T-helper 2 cell treated with Interferon-gamma antibody and Interleukin-4, amounts not matched to agents 5 μg/mL and 100 μg/mL, for 36 hours (primary cell): ENCODE measurements around the gene MCOLN3.

Experiments
- DNase-seq: peaks from one replicate; pipeline ENCODE4 v3.0.0; 2021; ENCODE audit warnings: low spot score
- H3K27ac Mint-ChIP-seq: one replicate; pipeline ENCODE4 v1.8.0; 2021; ENCODE audit warnings: mild to moderate bottlenecking, mixed read lengths
- H3K27me3 Mint-ChIP-seq: one replicate; pipeline ENCODE4 v1.8.0; 2021; ENCODE audit warnings: low read depth, mixed read lengths
- H3K36me3 Mint-ChIP-seq: one replicate; pipeline ENCODE4 v1.8.0; 2021; ENCODE audit warnings: low read depth, mixed read lengths
- H3K4me1 Mint-ChIP-seq: one replicate; pipeline ENCODE4 v1.8.0; 2021; ENCODE audit warnings: low read depth, mixed read lengths
- H3K4me3 Mint-ChIP-seq: one replicate; pipeline ENCODE4 v1.8.0; 2022; ENCODE audit warnings: mild to moderate bottlenecking, moderate library complexity, mixed read lengths
- H3K9me3 Mint-ChIP-seq: one replicate; pipeline ENCODE4 v1.8.0; 2021; ENCODE audit warnings: mixed read lengths

The MCOLN3 gene

GRCh38 chr1:85062425-85063026, 14.2 kb upstream of the MCOLN3 start:
- DNase-seq: no peak
- Mint-ChIP-seq H3K27ac (no peak overlapping the region), H3K9me3 (no peaks in the 10 kb centered on the region), H3K36me3 (no peaks in the 10 kb centered on the region), H3K4me3 (peak overlapping the region; percentile 91), H3K27me3 (peaks cover 33% of the 10 kb centered on the region), H3K4me1 (peaks cover 22% of the 10 kb centered on the region)

DNA sequence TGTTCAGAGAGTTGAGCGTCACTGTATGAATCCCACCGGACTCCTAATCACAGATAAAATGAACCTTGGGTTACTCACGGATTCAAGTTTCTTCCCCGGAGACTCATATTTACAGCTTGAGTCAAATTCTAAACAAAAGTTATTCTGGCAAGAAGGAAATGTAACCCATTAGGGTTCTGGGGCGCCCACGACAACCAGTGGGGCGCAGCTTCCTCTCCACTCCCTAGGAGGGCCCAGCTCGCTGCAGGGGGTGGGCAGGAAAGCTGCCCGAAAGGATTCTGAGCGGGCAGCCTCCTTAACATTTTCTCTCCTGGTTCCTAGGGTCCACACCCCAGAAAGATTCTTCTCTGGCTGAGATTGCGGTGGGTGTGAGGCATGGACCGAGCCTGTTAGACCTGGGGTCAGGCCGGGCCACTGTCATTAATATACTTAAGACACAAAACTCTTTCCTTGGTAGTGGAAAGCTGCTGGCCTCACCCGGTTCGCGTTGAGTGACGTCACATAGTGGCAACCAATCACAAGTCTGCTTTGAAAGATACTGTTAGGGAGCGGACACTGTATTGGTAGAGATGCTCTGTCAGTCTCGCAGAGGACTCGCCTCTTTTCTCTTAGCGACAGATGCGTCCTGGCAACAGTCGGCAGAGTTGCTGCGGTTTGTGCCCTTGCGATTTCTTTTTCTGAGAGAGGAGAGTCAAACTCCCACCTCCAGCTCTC, 13.6 kb upstream of the MCOLN3 start:
- DNase-seq: peak; percentile 86
- H3K36me3 Mint-ChIP-seq: no peaks in the 10 kb centered on the region
- H3K4me1 Mint-ChIP-seq: peaks cover 22% of the 10 kb centered on the region
- peak overlapping the region; percentile 91 for H3K4me3 Mint-ChIP-seq
- H3K9me3 Mint-ChIP-seq: no peaks in the 10 kb centered on the region
- H3K27me3 Mint-ChIP-seq: peaks cover 28% of the 10 kb centered on the region
- H3K27ac Mint-ChIP-seq: peak overlapping the region; percentile 90

- H3K9me3 Mint-ChIP-seq: no peaks in the 10 kb centered on the region
- H3K4me3 Mint-ChIP-seq: no peak overlapping the region
- no peak overlapping the region for H3K27ac Mint-ChIP-seq
- no peak for DNase-seq
- peaks cover 25% of the 10 kb centered on the region for H3K27me3 Mint-ChIP-seq
- peaks cover 22% of the 10 kb centered on the region for H3K4me1 Mint-ChIP-seq
- no peaks in the 10 kb centered on the region for H3K36me3 Mint-ChIP-seq
Measured at GRCh38 chr1:85060038-85060437, 11.7 kb upstream of the MCOLN3 start.

- H3K9me3 Mint-ChIP-seq: no peaks in the 10 kb centered on the region
- peaks cover 22% of the 10 kb centered on the region for H3K4me1 Mint-ChIP-seq
- no peak overlapping the region for H3K4me3 Mint-ChIP-seq
- no peak for DNase-seq
- no peak overlapping the region for H3K27ac Mint-ChIP-seq
- no peaks in the 10 kb centered on the region for H3K36me3 Mint-ChIP-seq
- peaks cover 24% of the 10 kb centered on the region for H3K27me3 Mint-ChIP-seq
Measured at GRCh38 chr1:85059563-85059962, 11.3 kb upstream of the MCOLN3 start.

DNA sequence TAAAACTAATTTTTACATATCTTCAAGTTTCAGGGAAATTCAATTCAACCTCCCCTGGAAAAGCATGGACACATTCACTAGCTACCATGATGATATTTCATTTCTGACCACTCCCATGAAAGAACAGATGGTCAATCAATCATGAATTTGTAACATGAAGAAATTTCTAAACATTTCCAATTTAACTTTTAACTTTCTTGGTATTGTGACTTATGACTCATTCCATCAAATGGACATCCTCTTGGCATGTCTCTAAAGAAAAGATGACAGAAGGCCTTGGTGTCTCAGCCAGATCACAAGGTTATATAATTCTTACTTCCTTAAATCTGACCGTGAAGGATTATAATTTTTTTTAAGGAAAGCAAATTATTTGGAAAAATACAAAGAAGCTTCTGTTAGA, 10.5 kb upstream of the MCOLN3 start:
- no peak for DNase-seq
- H3K27ac Mint-ChIP-seq: no peak overlapping the region
- H3K9me3 Mint-ChIP-seq: no peaks in the 10 kb centered on the region
- no peaks in the 10 kb centered on the region for H3K36me3 Mint-ChIP-seq
- no peak overlapping the region for H3K4me3 Mint-ChIP-seq
- peaks cover 24% of the 10 kb centered on the region for H3K27me3 Mint-ChIP-seq
- peaks cover 22% of the 10 kb centered on the region for H3K4me1 Mint-ChIP-seq

GRCh38 chr1:85058311-85058710, 10.0 kb upstream of the MCOLN3 start:
- Mint-ChIP-seq H3K9me3 (no peaks in the 10 kb centered on the region), H3K4me3 (no peak overlapping the region), H3K27ac (no peak overlapping the region), H3K36me3 (no peaks in the 10 kb centered on the region), H3K27me3 (peaks cover 21% of the 10 kb centered on the region), H3K4me1 (peaks cover 22% of the 10 kb centered on the region)
- DNase-seq: no peak

DNA sequence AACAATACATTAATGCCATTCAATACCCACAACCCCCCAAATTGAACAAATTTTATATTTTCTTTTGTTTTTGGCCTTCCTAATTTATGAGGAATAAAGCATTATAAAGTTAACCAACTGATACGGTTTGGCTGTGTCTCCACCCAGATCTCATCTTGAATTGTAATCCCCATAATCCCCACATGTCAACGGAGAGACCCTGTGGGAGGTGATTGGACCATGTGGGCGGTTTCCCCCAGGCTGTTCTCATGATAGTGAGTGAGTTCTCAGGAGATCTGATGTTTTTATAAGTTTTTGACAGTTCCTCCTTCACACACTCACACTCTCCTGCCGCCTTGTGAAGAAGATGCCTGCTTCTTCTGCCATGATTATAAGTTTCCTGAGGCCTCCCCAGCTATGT, 6.4 kb upstream of the MCOLN3 start:
- H3K4me3 Mint-ChIP-seq: no peak overlapping the region
- peaks cover 12% of the 10 kb centered on the region for H3K27me3 Mint-ChIP-seq
- H3K27ac Mint-ChIP-seq: no peak overlapping the region
- H3K36me3 Mint-ChIP-seq: no peaks in the 10 kb centered on the region
- no peak for DNase-seq
- H3K9me3 Mint-ChIP-seq: no peaks in the 10 kb centered on the region
- H3K4me1 Mint-ChIP-seq: peaks cover 18% of the 10 kb centered on the region

GRCh38 chr1:85049735-85050166, 1.5 kb upstream of the MCOLN3 start:
- peak overlapping the region; percentile 52 for H3K4me3 Mint-ChIP-seq
- no peak for DNase-seq
- peak overlapping the region; percentile 42 for H3K27ac Mint-ChIP-seq
- H3K4me1 Mint-ChIP-seq: peaks cover 22% of the 10 kb centered on the region
- peaks cover 3% of the 10 kb centered on the region for H3K36me3 Mint-ChIP-seq
- peaks cover 41% of the 10 kb centered on the region for H3K27me3 Mint-ChIP-seq
- no peaks in the 10 kb centered on the region for H3K9me3 Mint-ChIP-seq

DNA sequence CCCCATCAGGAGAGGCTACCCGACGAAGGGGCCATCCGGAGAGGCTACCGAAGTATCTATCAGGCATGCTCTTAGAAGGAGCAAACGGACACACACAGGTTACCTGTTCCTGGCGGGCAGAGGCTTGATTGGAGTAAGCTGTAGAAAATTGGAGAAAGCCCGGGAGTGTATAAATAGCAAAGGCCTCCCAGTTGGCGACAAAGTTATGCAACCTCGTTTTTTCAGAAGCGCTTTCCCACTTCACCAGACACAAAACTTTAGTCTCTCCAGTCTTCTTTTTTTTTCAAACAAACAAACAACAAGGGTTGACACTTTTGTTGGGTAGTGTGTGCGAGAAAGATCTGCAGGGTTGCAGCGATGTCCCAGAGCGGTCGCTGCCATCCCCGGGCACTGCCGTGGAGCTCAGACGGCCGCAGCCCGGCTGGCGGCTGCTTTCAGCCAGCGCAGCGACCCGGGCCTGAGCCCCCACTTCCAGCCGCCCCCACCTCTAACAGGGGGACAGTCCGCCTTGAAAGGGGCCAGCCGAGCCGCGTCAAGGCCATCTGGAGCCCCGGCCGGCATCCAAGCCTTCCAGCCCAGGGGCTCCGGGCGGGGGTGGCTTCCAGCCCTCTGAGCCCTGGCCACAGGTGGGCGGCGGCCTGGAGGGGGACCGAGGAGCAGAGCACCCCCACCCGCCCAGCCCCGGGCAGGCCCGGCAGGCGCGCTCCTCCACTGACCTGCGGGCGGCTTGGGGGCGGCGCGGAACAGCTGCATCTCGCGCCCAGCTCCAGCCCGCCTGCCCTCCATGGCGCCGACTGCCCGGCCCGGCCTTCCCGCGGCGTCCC, 616 bp downstream of the MCOLN3 start:
- Mint-ChIP-seq H3K9me3 (no peaks in the 10 kb centered on the region), H3K4me3 (peak overlapping the region; percentile 55), H3K27ac (no peak overlapping the region), H3K27me3 (peaks cover 59% of the 10 kb centered on the region), H3K36me3 (peaks cover 3% of the 10 kb centered on the region), H3K4me1 (peaks cover 22% of the 10 kb centered on the region)
- no peak for DNase-seq

- Mint-ChIP-seq H3K4me3 (peak overlapping the region; percentile 55), H3K27ac (no peak overlapping the region), H3K36me3 (peaks cover 3% of the 10 kb centered on the region), H3K4me1 (peaks cover 22% of the 10 kb centered on the region), H3K27me3 (peaks cover 65% of the 10 kb centered on the region), H3K9me3 (no peaks in the 10 kb centered on the region)
- DNase-seq: no peak
Measured at GRCh38 chr1:85047144-85047471, 1.2 kb downstream of the MCOLN3 start.

DNA sequence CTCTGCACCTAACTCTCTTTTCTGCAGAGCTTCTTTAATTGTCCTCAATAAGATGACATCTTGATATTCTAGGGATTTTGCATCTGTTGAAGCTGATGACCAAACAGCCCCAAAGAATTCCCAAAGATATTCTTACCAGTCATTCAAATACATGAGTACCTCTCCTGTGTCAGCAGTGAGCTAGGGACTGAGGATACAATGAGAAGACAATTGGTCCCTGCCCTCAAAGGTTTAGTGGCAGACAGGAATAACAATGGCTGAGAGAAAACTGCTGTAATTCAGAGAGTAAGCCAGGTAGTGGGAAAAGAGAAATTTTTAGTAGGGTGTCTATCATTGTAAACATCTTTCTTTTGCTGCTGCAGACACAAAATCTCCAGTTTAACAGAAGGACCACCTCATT, 5.9 kb downstream of the MCOLN3 start:
- Mint-ChIP-seq H3K9me3 (no peaks in the 10 kb centered on the region), H3K36me3 (no peaks in the 10 kb centered on the region), H3K27me3 (peaks cover 69% of the 10 kb centered on the region), H3K27ac (no peak overlapping the region), H3K4me1 (peaks cover 3% of the 10 kb centered on the region), H3K4me3 (no peak overlapping the region)
- DNase-seq: no peak

DNA sequence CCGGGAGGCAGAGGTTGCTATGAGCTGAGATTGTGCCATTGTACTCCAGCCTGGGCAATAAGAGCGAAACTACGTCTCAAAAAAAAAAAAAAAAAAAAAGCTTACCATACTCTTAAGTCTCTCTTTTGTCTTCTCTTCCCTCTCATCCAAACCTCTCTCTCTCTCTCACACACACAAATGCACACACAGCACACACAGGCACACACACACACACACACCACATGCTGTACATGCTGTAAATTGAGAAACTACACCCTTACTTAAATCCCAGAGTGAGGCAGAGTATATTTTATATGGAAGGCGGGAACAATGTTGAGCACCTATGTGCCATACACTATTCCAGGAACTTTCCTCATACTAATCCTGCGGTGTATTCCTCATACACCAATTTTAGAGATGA, 6.5 kb downstream of the MCOLN3 start:
- Mint-ChIP-seq H3K27ac (no peak overlapping the region), H3K4me3 (no peak overlapping the region), H3K9me3 (no peaks in the 10 kb centered on the region), H3K36me3 (no peaks in the 10 kb centered on the region), H3K4me1 (peaks cover 3% of the 10 kb centered on the region), H3K27me3 (peaks cover 65% of the 10 kb centered on the region)
- no peak for DNase-seq

GRCh38 chr1:85033221-85033620, 15.1 kb downstream of the MCOLN3 start:
- Mint-ChIP-seq H3K27ac (no peak overlapping the region), H3K27me3 (peaks cover 13% of the 10 kb centered on the region), H3K36me3 (no peaks in the 10 kb centered on the region), H3K4me3 (no peak overlapping the region), H3K9me3 (no peaks in the 10 kb centered on the region), H3K4me1 (no peaks in the 10 kb centered on the region)
- DNase-seq: no peak

DNA sequence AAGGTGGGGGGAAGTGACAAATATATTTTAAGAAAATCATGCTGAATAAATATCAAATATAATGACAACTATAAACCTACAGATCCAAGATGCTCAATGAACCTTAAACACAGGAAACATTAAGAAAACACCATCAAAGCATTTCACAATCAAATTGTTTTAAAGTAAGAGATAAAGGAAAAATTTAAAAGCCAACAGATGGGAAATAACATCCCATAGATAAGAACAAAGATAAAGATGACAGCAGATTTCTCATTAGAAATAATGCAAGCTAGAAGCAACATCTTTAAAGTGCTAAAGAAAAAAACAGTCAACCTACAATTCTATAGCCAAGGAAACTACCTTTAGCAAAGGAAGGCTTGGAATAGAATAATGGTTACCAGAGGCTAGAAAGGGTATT, 17.8 kb downstream of the MCOLN3 start:
- Mint-ChIP-seq H3K4me3 (no peak overlapping the region), H3K4me1 (peaks cover 7% of the 10 kb centered on the region), H3K9me3 (no peaks in the 10 kb centered on the region), H3K27ac (no peak overlapping the region), H3K27me3 (peaks cover 2% of the 10 kb centered on the region), H3K36me3 (no peaks in the 10 kb centered on the region)
- DNase-seq: no peak
